Spleen (tissue), 11 donors: ENCODE data around the gene SIVA1. TPM values are rescaled to one million over a fixed set of nuclear protein-coding genes. Genes with fewer than 3 reads are reported as not detected.

Experiments used
- DNase-seq: peaks from one replicate; pipeline ENCODE4 v3.0.0-alpha.2; 2020
- H3K27ac ChIP-seq, 8 donors: fragments of 200-600 bp; sonication (generic) in 7 of 8; 1 replicate in 4 of 8; 2 replicates in 4 of 8; pipeline versions ENCODE4 v1.5.0 to v1.8.0; 2016 to 2021; ENCODE audit warnings: inconsistent platforms in 4 of 8, mild to moderate bottlenecking in 4 of 8, moderate library complexity in 1 of 8
- H3K27me3 ChIP-seq, 7 donors: fragments of 200-600 bp; sonication (generic) in 6 of 7; replicated peaks in 1 of 7; 1 replicate in 4 of 7; 2 replicates in 3 of 7; pipeline versions ENCODE4 v1.5.0 to v1.8.0; 2016 to 2021; ENCODE audit warnings: inconsistent platforms in 3 of 7, mild to moderate bottlenecking in 1 of 7
- H3K36me3 ChIP-seq, 6 donors: fragments of 200-600 bp; sonication (generic) in 5 of 6; 1 replicate in 4 of 6; 2 replicates in 2 of 6; pipeline versions ENCODE4 v1.5.0 to v1.8.0; 2016 to 2021; ENCODE audit warnings: inconsistent platforms in 2 of 6
- H3K4me1 ChIP-seq, 6 donors: fragments of 200-600 bp; sonication (generic) in 5 of 6; 1 replicate in 3 of 6; 2 replicates in 3 of 6; pipeline versions ENCODE4 v1.5.0 to v1.8.0; 2016 to 2021; ENCODE audit warnings: inconsistent platforms in 3 of 6
- H3K4me3 ChIP-seq, 8 donors: fragments of 200-600 bp; sonication (generic) in 7 of 8; 1 replicate in 4 of 8; 2 replicates in 4 of 8; pipeline versions ENCODE4 v1.5.0 to v1.8.0; 2016 to 2021; ENCODE audit warnings: inconsistent platforms in 4 of 8, mild to moderate bottlenecking in 4 of 8, moderate library complexity in 2 of 8
- H3K9me3 ChIP-seq, 8 donors: fragments of 200-600 bp; sonication (generic) in 7 of 8; 1 replicate in 4 of 8; 2 replicates in 4 of 8; pipeline versions ENCODE4 v1.5.0 to v1.8.0; 2016 to 2021; ENCODE audit warnings: inconsistent platforms in 4 of 8
- POLR2A ChIP-seq, 3 donors: fragments of 450-650 bp; IDR thresholded peaks; one replicate each; pipeline ENCODE4 v1.5.1; 2017; ENCODE audit warnings: antibody characterized with exemption in 3 of 3, mild to moderate bottlenecking in 1 of 3
- POLR2AphosphoS5 ChIP-seq, 3 donors: sonication (generic); formaldehyde crosslinking; IDR thresholded peaks; one replicate each; pipeline ENCODE4 v1.5.1; 2017; ENCODE audit warnings: antibody characterized with exemption in 3 of 3
- WGBS, 5 donors: extraction: QIAGEN DNeasy Blood & Tissue Kit in 3 of 5; methylation state at CpG; one replicate each; pipeline versions ENCODE4 v1.1.5 to v1.1.7; 2013 to 2018; 5-methylcytosine and 5-hydroxymethylcytosine counted together
- intact Hi-C: fragments of 100-400 bp; cut with DNase I; formaldehyde crosslinking; loops from one replicate; pipeline ENCODE4 v1.15.0; 2023; ENCODE audit warnings: low total_unique reads
- polyA plus RNA-seq, 3 donors: library from polyadenylated mRNA; stranded (reverse); fragments of 200-250 nt; gene quantifications; one replicate each; pipeline ENCODE4 v1.2.1, GENCODE V29; 2013
- total RNA-seq, 7 donors: library from RNA; depleted of rRNA in 3 of 7; stranded (reverse); fragments of >200 nt in 3 of 7; fragmentation: NEBNext Ultra II Directional in 4 of 7; extraction: Animal tissue kit (Norgen Biotek cat#: 25700) in 4 of 7; gene quantifications; one replicate each; pipeline versions ENCODE4 v1.1.0 to v1.2.1, GENCODE V29; 2016 to 2021
- TF ChIP-seq, protein P1 (sequence below), 11 experiments: fragments of 200-600 bp in 7 of 11; fragments of 450-650 bp in 4 of 11; sonication (generic) in 4 of 11; IDR thresholded peaks in 8 of 11; conservative IDR thresholded peaks in 3 of 11; 1 replicate in 7 of 11; 2 replicates in 4 of 11; pipeline versions ENCODE4 v1.4.0 to v1.8.0; 2016 to 2021; ENCODE audit warnings: antibody characterized with exemption in 11 of 11, inconsistent platforms in 4 of 11, mild to moderate bottlenecking in 1 of 11
- donor health status: healthy with polysubstance abuse.
- donor health status: DM: no; HTN: no; CAD: no; lungs with moderate emphysema.
- donor health status: DM: no; HTN: no; CAD: no.
- donor health status: Bipolar disorder and iron deficiency.
- donor health status: healthy.
- donor health status: DM: no; HTN: no; CAD: no.
- donor health status: DM: yes; HTN: yes; CAD: no.

The SIVA1 gene
- total and polyA plus RNA-seq, 10 donors, result 56.7 to 226 (median 141) TPM

DNA sequence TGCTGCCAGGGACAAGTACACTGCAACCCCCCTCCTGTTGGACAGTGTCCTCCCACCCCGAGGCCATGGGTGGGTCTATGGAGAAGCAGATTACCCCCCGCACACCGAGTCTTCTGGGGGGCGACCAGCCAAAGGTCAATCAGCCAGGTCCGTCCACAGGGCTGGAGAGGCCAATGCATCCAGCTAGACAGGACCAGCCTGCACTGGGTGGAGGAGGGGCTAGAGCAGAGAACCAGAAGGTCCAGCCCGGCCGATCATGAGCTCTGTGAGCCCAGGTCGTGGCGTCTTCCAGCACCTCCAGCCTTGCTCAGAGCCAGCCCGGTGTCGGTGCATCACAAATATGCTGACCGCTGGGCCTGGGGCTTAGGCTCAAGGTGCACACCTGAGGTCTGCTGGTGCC lies 37.1 kb upstream of the SIVA1 start:
- TF ChIP-seq POLR2AphosphoS5 (IDR thresholded peaks at IDR 0.05) (no peak), POLR2A (IDR thresholded peaks at IDR 0.05) (no peak)
- TF ChIP-seq, protein P1, sequence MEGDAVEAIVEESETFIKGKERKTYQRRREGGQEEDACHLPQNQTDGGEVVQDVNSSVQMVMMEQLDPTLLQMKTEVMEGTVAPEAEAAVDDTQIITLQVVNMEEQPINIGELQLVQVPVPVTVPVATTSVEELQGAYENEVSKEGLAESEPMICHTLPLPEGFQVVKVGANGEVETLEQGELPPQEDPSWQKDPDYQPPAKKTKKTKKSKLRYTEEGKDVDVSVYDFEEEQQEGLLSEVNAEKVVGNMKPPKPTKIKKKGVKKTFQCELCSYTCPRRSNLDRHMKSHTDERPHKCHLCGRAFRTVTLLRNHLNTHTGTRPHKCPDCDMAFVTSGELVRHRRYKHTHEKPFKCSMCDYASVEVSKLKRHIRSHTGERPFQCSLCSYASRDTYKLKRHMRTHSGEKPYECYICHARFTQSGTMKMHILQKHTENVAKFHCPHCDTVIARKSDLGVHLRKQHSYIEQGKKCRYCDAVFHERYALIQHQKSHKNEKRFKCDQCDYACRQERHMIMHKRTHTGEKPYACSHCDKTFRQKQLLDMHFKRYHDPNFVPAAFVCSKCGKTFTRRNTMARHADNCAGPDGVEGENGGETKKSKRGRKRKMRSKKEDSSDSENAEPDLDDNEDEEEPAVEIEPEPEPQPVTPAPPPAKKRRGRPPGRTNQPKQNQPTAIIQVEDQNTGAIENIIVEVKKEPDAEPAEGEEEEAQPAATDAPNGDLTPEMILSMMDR (IDR thresholded peaks at IDR 0.05 in 8 of 11, conservative IDR thresholded peaks at IDR 0.05 in 3 of 11), result no peak
- WGBS, 5 donors, result 83 to 96% (median 90%) methylated on average over 5 to 12 of the region's 12 CpGs
- Histone ChIP-seq H3K27me3 (no peaks in the 10 kb centered on the region), H3K4me1 (peaks cover 0 to 6% (median 0%) of the 10 kb centered on the region in 6 donors), H3K36me3 (peaks cover 0 to 95% (median 63%) of the 10 kb centered on the region in 6 donors), H3K4me3 (no peak overlapping the region), H3K27ac (no peak overlapping the region), H3K9me3 (no peaks in the 10 kb centered on the region)
- DNase-seq, result no peak
- intact Hi-C loops, result no loop called here

- H3K9me3 ChIP-seq, result no peaks in the 10 kb centered on the region
- H3K36me3 ChIP-seq, result peaks cover 0 to 90% (median 51%) of the 10 kb centered on the region in 6 donors
- H3K4me1 ChIP-seq, result peaks cover 0 to 12% (median 0%) of the 10 kb centered on the region in 6 donors
- H3K4me3 ChIP-seq, result no peak overlapping the region
- H3K27me3 ChIP-seq, result no peaks in the 10 kb centered on the region
- DNase-seq, result no peak
- H3K27ac ChIP-seq, result no peak overlapping the region
- TF ChIP-seq POLR2AphosphoS5 (IDR thresholded peaks at IDR 0.05), result no peak
- TF ChIP-seq, protein P1 (IDR thresholded peaks at IDR 0.05 in 8 of 11, conservative IDR thresholded peaks at IDR 0.05 in 3 of 11), result no peak
- no peak for TF ChIP-seq POLR2A (IDR thresholded peaks at IDR 0.05)
- intact Hi-C loops, result no loop called here
- 87 to 94% (median 89%) methylated on average over 22 of the region's 22 CpGs for WGBS, 5 donors
These were observed 35.8 kb upstream of the SIVA1 start for GRCh38 chr14:104717137-104717536.

DNA sequence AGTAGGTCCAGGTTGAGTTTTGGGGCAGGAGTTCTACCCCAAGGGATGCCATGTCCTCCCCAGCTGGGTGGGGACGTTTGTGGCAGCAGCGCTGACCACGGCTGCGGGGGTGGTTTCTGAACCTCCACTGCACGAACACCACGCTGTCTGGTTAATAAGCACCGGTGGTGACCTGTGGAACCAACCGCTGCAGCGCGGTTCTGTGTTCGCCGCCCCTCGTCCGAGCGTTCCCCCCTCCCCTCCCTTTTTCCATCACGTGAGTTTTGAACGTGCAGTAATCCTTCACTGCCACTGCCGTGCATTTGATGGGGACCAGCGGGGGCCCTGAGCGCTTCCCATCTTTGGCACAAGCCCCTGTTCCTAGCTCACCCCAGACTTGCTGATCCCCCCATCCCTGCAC lies 35.3 kb upstream of the SIVA1 start:
- no peak for DNase-seq
- TF ChIP-seq POLR2AphosphoS5 (IDR thresholded peaks at IDR 0.05), result no peak
- TF ChIP-seq, protein P1 (IDR thresholded peaks at IDR 0.05 in 8 of 11, conservative IDR thresholded peaks at IDR 0.05 in 3 of 11), result no peak
- TF ChIP-seq POLR2A (IDR thresholded peaks at IDR 0.05), result no peak
- intact Hi-C loops, result no loop called here
- WGBS, 5 donors, result 69 to 86% (median 81%) methylated on average over 19 to 20 of the region's 20 CpGs
- no peaks in the 10 kb centered on the region for H3K27me3 ChIP-seq
- H3K36me3 ChIP-seq, result peaks cover 0 to 84% (median 46%) of the 10 kb centered on the region in 6 donors
- H3K27ac ChIP-seq, result no peak overlapping the region
- peaks cover 0 to 17% (median 2%) of the 10 kb centered on the region in 6 donors for H3K4me1 ChIP-seq
- H3K4me3 ChIP-seq, result no peak overlapping the region
- H3K9me3 ChIP-seq, result no peaks in the 10 kb centered on the region

DNA sequence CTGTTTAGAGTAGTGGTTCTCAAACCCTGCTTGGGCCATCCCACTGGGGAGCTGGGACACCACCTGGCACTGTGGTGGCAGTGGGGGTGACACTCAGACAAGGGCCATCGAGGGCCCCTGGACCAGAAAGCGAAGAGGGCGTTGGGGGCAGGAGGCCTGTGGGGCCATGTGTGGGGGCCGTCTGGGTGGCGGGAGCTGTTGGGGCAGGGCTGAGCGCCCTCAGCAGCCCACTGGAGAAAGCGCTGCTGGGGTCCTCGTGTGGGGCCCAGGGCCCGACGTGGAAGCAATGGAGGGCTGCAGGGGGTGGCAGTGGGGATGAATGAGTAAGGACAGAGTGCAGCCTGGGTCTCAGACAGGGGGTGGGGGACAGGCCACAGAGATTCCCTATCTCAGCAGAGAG lies 34.8 kb upstream of the SIVA1 start:
- WGBS, 5 donors, result 84 to 90% (median 90%) methylated on average over 10 of the region's 10 CpGs
- TF ChIP-seq, protein P1 (IDR thresholded peaks at IDR 0.05 in 8 of 11, conservative IDR thresholded peaks at IDR 0.05 in 3 of 11), result no peak
- no peak for TF ChIP-seq POLR2AphosphoS5 (IDR thresholded peaks at IDR 0.05)
- TF ChIP-seq POLR2A (IDR thresholded peaks at IDR 0.05), result no peak
- Histone ChIP-seq H3K4me1 (peaks cover under 1 to 18% (median 4%) of the 10 kb centered on the region in 6 donors), H3K9me3 (no peaks in the 10 kb centered on the region), H3K27ac (no peak overlapping the region), H3K27me3 (no peaks in the 10 kb centered on the region), H3K4me3 (no peak overlapping the region), H3K36me3 (peaks cover 0 to 79% (median 41%) of the 10 kb centered on the region in 6 donors)
- DNase-seq, result no peak
- intact Hi-C loops, result no loop called here
